B cell (primary cell): ENCODE results near the gene ETFB. TPM values are rescaled to one million over a fixed set of nuclear protein-coding genes. Genes with fewer than 3 reads are reported as not detected.

Source experiments
- ATAC-seq: fragments of 200-7000 bp; cut with Tn5 transposase; one replicate; pipeline ENCODE4 v1.10.0; 2021; ENCODE audit warnings: low read depth, mild to moderate bottlenecking, moderate number of reproducible peaks, moderate library complexity
- CTCF ChIA-PET: fragments of 350-600 bp; sonication (Branson Sonifier 250); formaldehyde crosslinking; loops from one replicate; lab custom pipeline; 2021; ENCODE audit warnings: antibody characterized with exemption, inconsistent platforms; lab: Charles Lee
- POLR2A ChIA-PET: fragments of 350-600 bp; sonication (Branson Sonifier 250); formaldehyde crosslinking; loops from one replicate; lab custom pipeline; 2021; ENCODE audit warnings: antibody characterized with exemption; lab: Charles Lee
- DNase-seq: peaks from one replicate; pipeline ENCODE4 v3.0.0; 2013
- H2AFZ ChIP-seq: 2 replicates; pipeline ENCODE4 v1.6.1; 2012; ENCODE audit warnings: mild to moderate bottlenecking, low read depth, low read length; ENCODE audit not compliant: insufficient read depth, poor library complexity, severe bottlenecking
- H3K27ac ChIP-seq, 2 donors: 1 replicate in 1 of 2; 2 replicates in 1 of 2; pipeline ENCODE4 v1.5.1; 2012 to 2013; ENCODE audit warnings: low read length in 2 of 2, mild to moderate bottlenecking in 2 of 2, moderate library complexity in 1 of 2
- H3K27me3 ChIP-seq, 4 experiments: fragments of 200-600 bp in 1 of 4; sonication (generic) in 1 of 4; replicated peaks in 1 of 4; 1 replicate in 2 of 4; 2 replicates in 2 of 4; pipeline versions ENCODE4 v1.6.1 to v1.7.0; 2013 to 2016; ENCODE audit warnings: low read length in 3 of 4, mild to moderate bottlenecking in 2 of 4, mixed read lengths in 1 of 4, moderate library complexity in 1 of 4; ENCODE audit not compliant: insufficient read depth in 4 of 4, control insufficient read depth in 3 of 4; ENCODE audit errors: control extremely low read depth in 1 of 4
- H3K36me3 ChIP-seq, 2 experiments: replicated peaks in 1 of 2; 1 replicate in 1 of 2; 2 replicates in 1 of 2; pipeline versions ENCODE4 v1.6.1 to v1.7.1; 2013; ENCODE audit warnings: low read length in 1 of 2; ENCODE audit not compliant: insufficient read depth in 2 of 2, control insufficient read depth in 1 of 2; ENCODE audit errors: control extremely low read depth in 1 of 2, extremely low read depth in 1 of 2
- H3K4me1 ChIP-seq, 2 donors: fragments of 200-600 bp in 1 of 2; sonication (generic) in 1 of 2; 1 replicate in 1 of 2; 2 replicates in 1 of 2; pipeline versions ENCODE4 v1.5.1 to v1.6.1; 2013 to 2017; ENCODE audit warnings: low read length in 2 of 2; ENCODE audit not compliant: control insufficient read depth in 2 of 2, insufficient read depth in 2 of 2
- H3K4me2 ChIP-seq: replicated peaks from 2 replicates; pipeline ENCODE3; 2012; ENCODE audit warnings: mild to moderate bottlenecking, low read depth, low read length; ENCODE audit not compliant: poor library complexity, severe bottlenecking
- H3K4me3 ChIP-seq, 5 experiments: fragments of 200-600 bp in 1 of 5; sonication (generic) in 1 of 5; 1 replicate in 3 of 5; 2 replicates in 2 of 5; pipeline versions ENCODE4 v1.5.1 to v1.7.0; 2011 to 2016; ENCODE audit warnings: low read length in 4 of 5, mild to moderate bottlenecking in 4 of 5, low read depth in 2 of 5, control low read depth in 1 of 5, moderate library complexity in 1 of 5; ENCODE audit not compliant: insufficient read depth in 1 of 5; ENCODE audit errors: control extremely low read depth in 1 of 5, extremely low read depth in 1 of 5
- H3K79me2 ChIP-seq: fragments of 200-600 bp; sonication (generic); one replicate; pipeline ENCODE4 v1.6.0; 2016; ENCODE audit warnings: low read length; ENCODE audit not compliant: control insufficient read depth, insufficient read depth
- H3K9ac ChIP-seq: fragments of 200-600 bp; sonication (generic); 2 replicates; pipeline ENCODE4 v1.6.1; 2017; ENCODE audit warnings: mild to moderate bottlenecking, low read length, moderate library complexity
- H3K9me3 ChIP-seq, 3 donors: one replicate each; pipeline versions ENCODE4 v1.6.1 to v1.7.1; 2013; ENCODE audit warnings: low read length in 2 of 3; ENCODE audit not compliant: control insufficient read depth in 2 of 3, insufficient read depth in 1 of 3; ENCODE audit errors: control extremely low read depth in 1 of 3
- H4K20me1 ChIP-seq: 2 replicates; pipeline ENCODE4 v1.6.0; 2012; ENCODE audit warnings: mild to moderate bottlenecking, low read length; ENCODE audit not compliant: insufficient read depth, control insufficient read depth, poor library complexity, severe bottlenecking
- H3K27ac Mint-ChIP-seq: one replicate; pipeline ENCODE4 v1.8.0; 2021; ENCODE audit warnings: mixed read lengths
- H3K27me3 Mint-ChIP-seq: one replicate; pipeline ENCODE4 v1.8.0; 2021; ENCODE audit warnings: mixed read lengths
- H3K4me1 Mint-ChIP-seq: one replicate; pipeline ENCODE4 v1.8.0; 2021; ENCODE audit warnings: mixed read lengths
- H3K4me3 Mint-ChIP-seq: one replicate; pipeline ENCODE4 v1.8.0; 2021; ENCODE audit warnings: mixed read lengths
- H3K9me3 Mint-ChIP-seq: one replicate; pipeline ENCODE4 v1.8.0; 2022; ENCODE audit warnings: mixed read lengths; ENCODE audit not compliant: insufficient read depth
- EZH2 ChIP-seq: IDR thresholded peaks from 2 replicates; pipeline ENCODE4 v1.6.1; 2012; ENCODE audit warnings: borderline replicate concordance, low read depth, mild to moderate bottlenecking, moderate library complexity, low read length; ENCODE audit not compliant: insufficient read depth, poor library complexity, severe bottlenecking
- WGBS: methylation state at CpG from one replicate; pipeline ENCODE4 v1.1.5; 2013; ENCODE audit warnings: missing lambda C conversion rate; ENCODE audit not compliant: insufficient coverage; 5-methylcytosine and 5-hydroxymethylcytosine counted together
- intact Hi-C: fragments of 100-400 bp; cut with micrococcal nuclease; formaldehyde crosslinking; loops from one replicate; pipeline ENCODE4 v1.10.0; 2022
- polyA plus RNA-seq: library from polyadenylated mRNA; depleted of rRNA; stranded (reverse); fragments of >200 nt; gene quantifications from 2 replicates; pipeline ENCODE4 v1.2.3, GENCODE V29; 2012
- total RNA-seq, 2 donors: library from RNA; stranded (reverse); fragments of 120-200 nt in 1 of 2; gene quantifications; 1 replicate in 1 of 2; 2 replicates in 1 of 2; pipeline versions ENCODE4 v1.2.3 to v1.2.4, GENCODE V29; 2013 to 2022
- TF ChIP-seq, protein P1 (sequence below): fragments of 200-600 bp; IDR thresholded peaks from one replicate; pipeline ENCODE4 v1.8.0; 2022; ENCODE audit warnings: antibody characterized with exemption, mild to moderate bottlenecking

ETFB gene
- total and polyA plus RNA-seq, 2 donors (not counting 1 experiment from before 2014, with no cell fraction given), result 33.3 to 76.5 TPM

DNA sequence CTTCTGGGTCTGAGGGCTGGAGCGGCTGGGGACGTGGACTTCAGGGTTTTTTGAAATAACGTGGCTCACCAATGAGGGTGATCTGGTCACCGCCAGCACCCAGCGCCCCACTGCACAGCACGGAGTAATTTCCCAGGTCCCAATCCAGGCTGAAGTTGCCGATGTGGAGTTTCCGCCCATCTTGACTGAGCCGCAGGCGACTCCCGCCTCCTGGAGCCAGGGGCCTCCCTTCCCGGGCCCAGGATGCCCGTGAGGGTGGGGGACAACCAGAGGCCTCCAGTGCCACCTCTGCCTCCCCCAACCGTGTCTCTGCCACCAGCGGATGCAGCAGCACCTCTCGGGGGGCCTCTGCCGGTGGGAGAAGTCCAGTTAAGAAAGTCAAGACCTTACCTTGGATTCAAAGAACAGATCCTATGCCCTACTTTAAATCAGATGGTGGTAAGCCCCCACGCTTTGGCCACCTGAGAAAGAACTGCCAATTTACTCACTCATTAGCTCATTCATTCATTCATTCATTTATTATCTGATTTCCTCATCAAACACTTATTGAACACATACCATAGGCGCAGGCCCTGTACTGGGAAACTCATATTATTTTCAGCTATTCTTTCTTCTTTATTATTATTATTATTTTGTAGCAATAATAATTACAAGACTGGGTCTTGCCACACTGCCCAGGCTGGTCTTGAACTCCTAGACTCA lies 28.2 kb downstream of the ETFB start:
- peak overlapping the region; percentile 28 for H3K27ac Mint-ChIP-seq
- H3K27me3 Mint-ChIP-seq, result no peaks in the 10 kb centered on the region
- no peaks in the 10 kb centered on the region for H3K79me2 ChIP-seq
- TF ChIP-seq EZH2, result no peak
- TF ChIP-seq, protein P1, sequence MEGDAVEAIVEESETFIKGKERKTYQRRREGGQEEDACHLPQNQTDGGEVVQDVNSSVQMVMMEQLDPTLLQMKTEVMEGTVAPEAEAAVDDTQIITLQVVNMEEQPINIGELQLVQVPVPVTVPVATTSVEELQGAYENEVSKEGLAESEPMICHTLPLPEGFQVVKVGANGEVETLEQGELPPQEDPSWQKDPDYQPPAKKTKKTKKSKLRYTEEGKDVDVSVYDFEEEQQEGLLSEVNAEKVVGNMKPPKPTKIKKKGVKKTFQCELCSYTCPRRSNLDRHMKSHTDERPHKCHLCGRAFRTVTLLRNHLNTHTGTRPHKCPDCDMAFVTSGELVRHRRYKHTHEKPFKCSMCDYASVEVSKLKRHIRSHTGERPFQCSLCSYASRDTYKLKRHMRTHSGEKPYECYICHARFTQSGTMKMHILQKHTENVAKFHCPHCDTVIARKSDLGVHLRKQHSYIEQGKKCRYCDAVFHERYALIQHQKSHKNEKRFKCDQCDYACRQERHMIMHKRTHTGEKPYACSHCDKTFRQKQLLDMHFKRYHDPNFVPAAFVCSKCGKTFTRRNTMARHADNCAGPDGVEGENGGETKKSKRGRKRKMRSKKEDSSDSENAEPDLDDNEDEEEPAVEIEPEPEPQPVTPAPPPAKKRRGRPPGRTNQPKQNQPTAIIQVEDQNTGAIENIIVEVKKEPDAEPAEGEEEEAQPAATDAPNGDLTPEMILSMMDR, result no peak
- WGBS, result 94% methylated on average over 17 of the region's 19 CpGs
- DNase-seq (peak; percentile 25), ATAC-seq (no peak)
- ChIA-PET POLR2A (interaction anchor here (0.6 to 1.8 kb wide), 2 partner anchors 30 to 57 kb away, joined by 4 to 10 read pairs; no protein-coding TSS in a partner anchor), CTCF (interaction anchor here (0.7 to 7.0 kb wide), 14 partner anchors 24 to 440 kb away, joined by 3 to 70 read pairs (median 5); partner anchors contain the start of genes CLDND2 and SIGLEC10)
- H3K4me2 ChIP-seq, result peak overlapping the region; percentile 80
- no peak overlapping the region for H3K27ac ChIP-seq
- intact Hi-C loops, result loop anchor here (1.0 to 2.0 kb wide), 6 partner anchors 71 to 365 kb away; partner anchors contain the start of genes CTU1 and ZNF175
- H3K27me3 ChIP-seq, result no peaks in the 10 kb centered on the region
- no peak overlapping the region for H3K4me3 ChIP-seq
- no peaks in the 10 kb centered on the region for H4K20me1 ChIP-seq
- H3K4me3 Mint-ChIP-seq, result peak overlapping the region; percentile 97
- no peaks in the 10 kb centered on the region for H3K36me3 ChIP-seq
- H3K4me1 Mint-ChIP-seq, result peaks cover 30% of the 10 kb centered on the region
- H3K9me3 ChIP-seq, result peaks cover 0 to 6% (median 0%) of the 10 kb centered on the region in 3 donors
- no peaks in the 10 kb centered on the region for H3K9me3 Mint-ChIP-seq
- peaks cover 15 to 35% of the 10 kb centered on the region in 2 donors for H3K4me1 ChIP-seq
- H3K9ac ChIP-seq, result no peak overlapping the region
- H2AFZ ChIP-seq, result no peak overlapping the region
